Activated T-helper 1 cell treated with anti-CD3 and anti-CD28 coated beads, Interleukin-12 subunit alpha, Interleukin-12 subunit beta, Interleukin-2, Interleukin-4 antibody, amounts not matched to agents 30 ng/mL and 10 ng/mL and 1 ng/mL, durations not matched to agents 14 hours and 24 hours and 36 hours (primary cell): Measurements from ENCODE around the gene TIAM2. TPM values are rescaled to one million over a fixed set of nuclear protein-coding genes. Genes with fewer than 3 reads are reported as not detected.
"Not testable (repeated sequence)": the region's sequence is repeated elsewhere in the genome, so short reads cannot be mapped to it uniquely, and the experiment has no call there.

Source experiments
- DNase-seq: peaks from one replicate; pipeline ENCODE4 v3.0.0; 2021; ENCODE audit warnings: low spot score
- H3K27ac Mint-ChIP-seq: one replicate; pipeline ENCODE4 v1.8.0; 2021; ENCODE audit warnings: mild to moderate bottlenecking, mixed read lengths
- H3K27me3 Mint-ChIP-seq: one replicate; pipeline ENCODE4 v1.8.0; 2022; ENCODE audit warnings: mild to moderate bottlenecking, moderate library complexity, mixed read lengths; ENCODE audit not compliant: insufficient read depth
- H3K36me3 Mint-ChIP-seq: one replicate; pipeline ENCODE4 v1.8.0; 2021; ENCODE audit warnings: low read depth, mixed read lengths
- H3K4me1 Mint-ChIP-seq: one replicate; pipeline ENCODE4 v1.8.0; 2021; ENCODE audit warnings: low read depth, mixed read lengths
- H3K4me3 Mint-ChIP-seq: one replicate; pipeline ENCODE4 v1.8.0; 2021; ENCODE audit warnings: mild to moderate bottlenecking, moderate library complexity, mixed read lengths
- H3K9me3 Mint-ChIP-seq: one replicate; pipeline ENCODE4 v1.8.0; 2021; ENCODE audit warnings: mixed read lengths
- intact Hi-C: fragments of 100-400 bp; cut with micrococcal nuclease; formaldehyde crosslinking; loops from one replicate; pipeline ENCODE4 v1.15.1; 2024
- total RNA-seq: library from RNA; stranded (reverse); gene quantifications from 2 replicates; pipeline ENCODE4 v1.2.3, GENCODE V29; 2022

Gene TIAM2
- total RNA-seq, 1 donor from 2014 or later, result 95.6 TPM

DNA sequence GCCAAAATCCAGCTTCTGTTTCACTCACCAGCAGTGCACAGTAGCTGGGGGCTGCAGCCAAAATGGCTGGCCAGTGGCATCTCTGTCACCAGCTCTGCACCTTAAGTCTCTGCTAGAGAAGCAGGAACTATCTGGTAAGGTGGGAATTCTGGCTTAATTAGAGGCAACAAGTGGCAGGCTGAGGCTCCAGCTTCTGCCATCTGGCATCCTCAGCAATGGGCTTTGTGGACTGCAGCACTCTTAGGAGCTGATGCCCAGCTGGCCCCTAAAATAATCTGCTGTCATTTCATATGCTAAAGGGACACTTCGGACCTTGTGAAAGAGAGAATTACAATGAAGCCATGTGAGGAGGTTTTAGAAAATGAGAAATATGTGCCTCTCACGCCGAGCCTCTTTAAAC lies 264.1 kb downstream of the TIAM2 start:
- intact Hi-C loops, result no loop called here
- H3K36me3 Mint-ChIP-seq, result peaks cover 29% of the 10 kb centered on the region

DNA sequence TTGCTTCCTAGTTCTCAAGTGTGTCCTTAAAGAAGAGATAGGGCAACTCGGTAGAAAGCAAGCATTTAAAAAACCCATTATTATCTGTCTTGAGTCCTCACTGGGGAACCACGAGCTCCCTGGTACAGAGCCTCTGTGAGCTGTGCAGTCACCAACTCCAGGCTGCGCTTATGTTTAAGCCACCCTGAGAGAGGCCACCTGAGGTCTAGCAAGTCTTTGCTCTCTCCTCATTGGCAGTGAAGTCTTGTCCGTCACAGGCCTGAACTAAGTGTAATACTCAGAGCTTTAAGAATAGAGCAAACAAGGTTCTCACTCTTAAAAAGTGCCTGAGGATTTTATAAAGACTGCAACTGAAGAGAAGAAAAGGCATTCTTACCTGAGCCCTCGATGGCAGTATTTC lies 264.8 kb downstream of the TIAM2 start:
- Mint-ChIP-seq H3K4me1 (peaks cover 5% of the 10 kb centered on the region), H3K27ac (no peak overlapping the region), H3K4me3 (no peak overlapping the region), H3K36me3 (peaks cover 27% of the 10 kb centered on the region), H3K9me3 (no peaks in the 10 kb centered on the region), H3K27me3 (no peaks in the 10 kb centered on the region)
- no peak for DNase-seq
- intact Hi-C loops, result no loop called here

More for the DNA sequence above, 264.1 kb downstream of the TIAM2 start:
- Mint-ChIP-seq H3K27me3 (no peaks in the 10 kb centered on the region), H3K4me3 (no peak overlapping the region), H3K9me3 (no peaks in the 10 kb centered on the region), H3K27ac (no peak overlapping the region), H3K4me1 (peaks cover 5% of the 10 kb centered on the region)
- DNase-seq, result no peak

GRCh38 chr6:155260686-155261085 lies 265.6 kb downstream of the TIAM2 start:
- DNase-seq, result no peak
- Mint-ChIP-seq H3K27ac (peak overlapping the region; percentile 11), H3K9me3 (no peaks in the 10 kb centered on the region), H3K4me3 (no peak overlapping the region), H3K36me3 (peaks cover 21% of the 10 kb centered on the region), H3K27me3 (no peaks in the 10 kb centered on the region), H3K4me1 (no peaks in the 10 kb centered on the region)
- intact Hi-C loops, result no loop called here

DNA sequence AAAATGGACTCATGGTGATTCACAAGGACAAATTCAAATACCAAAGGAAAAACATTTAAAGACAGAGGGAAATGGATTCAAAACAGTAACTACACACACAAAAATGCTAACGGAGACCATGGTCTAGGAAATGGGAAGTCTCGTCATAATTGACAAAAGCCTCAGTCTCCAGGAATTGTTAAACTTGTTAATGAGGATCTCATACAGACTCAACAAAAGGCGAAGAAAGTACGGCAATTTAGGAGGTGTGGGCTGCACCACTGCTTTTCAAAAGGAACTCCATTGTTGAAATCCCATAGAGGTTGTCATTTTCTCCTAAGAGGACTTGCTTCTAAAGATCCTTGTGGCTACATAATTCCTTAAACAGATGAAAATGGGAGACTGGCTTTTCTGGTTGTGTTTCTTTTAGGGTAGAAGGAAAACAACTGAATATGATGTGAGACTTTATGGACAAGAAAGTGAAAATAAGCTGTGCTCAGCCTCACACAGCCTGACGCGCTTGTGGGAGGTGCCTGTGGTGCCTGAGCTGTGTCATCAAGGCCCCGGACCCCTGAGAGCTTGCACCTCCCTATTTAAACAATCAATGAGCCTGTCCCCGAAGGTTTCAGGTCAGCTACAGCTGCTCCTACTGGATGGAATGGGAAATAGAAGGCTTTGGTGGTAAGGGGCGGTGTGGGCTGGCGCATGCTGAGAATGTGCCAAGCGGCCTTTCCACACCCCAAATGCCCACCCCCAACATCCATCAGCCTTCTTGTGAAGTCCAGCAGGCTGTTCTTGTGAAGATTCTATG lies 266.2 kb downstream of the TIAM2 start:
- peaks cover 21% of the 10 kb centered on the region for H3K36me3 Mint-ChIP-seq
- H3K4me3 Mint-ChIP-seq, result no peak overlapping the region
- no peaks in the 10 kb centered on the region for H3K4me1 Mint-ChIP-seq
- DNase-seq, result no peak
- no peaks in the 10 kb centered on the region for H3K27me3 Mint-ChIP-seq
- intact Hi-C loops, result no loop called here
- H3K27ac Mint-ChIP-seq, result peak overlapping the region; percentile 11
- no peaks in the 10 kb centered on the region for H3K9me3 Mint-ChIP-seq

DNA sequence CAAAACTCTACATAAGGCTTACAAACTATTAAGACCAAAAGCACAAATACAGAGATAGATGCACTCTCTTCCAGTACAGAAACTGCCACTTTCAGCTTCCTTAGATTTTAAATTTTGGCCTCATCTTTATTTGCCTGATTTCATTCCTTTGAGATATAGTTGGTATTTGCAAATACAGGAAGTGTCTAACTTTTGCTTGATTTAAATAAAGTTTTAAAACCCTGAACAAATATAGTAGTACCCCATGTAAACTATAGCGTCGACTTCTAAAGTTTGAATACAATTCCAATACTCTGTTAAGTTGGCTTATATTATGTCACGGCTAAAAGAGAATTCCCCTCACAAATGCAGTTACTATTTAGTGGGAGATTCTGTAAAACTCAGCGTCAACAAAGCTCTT lies 267.5 kb downstream of the TIAM2 start:
- H3K27me3 Mint-ChIP-seq, result no peaks in the 10 kb centered on the region
- intact Hi-C loops, result no loop called here
- H3K4me1 Mint-ChIP-seq, result no peaks in the 10 kb centered on the region
- no peak overlapping the region for H3K4me3 Mint-ChIP-seq
- no peak for DNase-seq
- H3K36me3 Mint-ChIP-seq, result peaks cover 17% of the 10 kb centered on the region
- H3K27ac Mint-ChIP-seq, result no peak overlapping the region
- no peaks in the 10 kb centered on the region for H3K9me3 Mint-ChIP-seq

- Mint-ChIP-seq H3K4me3 (no peak within 1 kb of the TSS), H3K27me3 (no peaks in the 10 kb centered on the region), H3K4me1 (peaks cover 6% of the 10 kb centered on the region), H3K36me3 (peaks cover 13% of the 10 kb centered on the region), H3K27ac (no peak within 1 kb of the TSS), H3K9me3 (no peaks in the 10 kb centered on the region)
- intact Hi-C loops, result no loop called here
- DNase-seq, result no peak
These were observed 268.4 kb downstream of the TIAM2 start, which contains the start of gene CLDN20 for GRCh38 chr6:155263373-155264063. Gene CLDN20, plus strand, starts transcription at chr6:155264013. Its CDS starts 11,707 bp downstream, at chr6:155275720.

GRCh38 chr6:155264693-155265320 lies 269.7 kb downstream of the TIAM2 start:
- Mint-ChIP-seq H3K36me3 (peaks cover 14% of the 10 kb centered on the region), H3K4me3 (no peak overlapping the region), H3K4me1 (peaks cover 6% of the 10 kb centered on the region), H3K27ac (no peak overlapping the region), H3K27me3 (no peaks in the 10 kb centered on the region), H3K9me3 (no peaks in the 10 kb centered on the region)
- no peak for DNase-seq
- intact Hi-C loops, result no loop called here

DNA sequence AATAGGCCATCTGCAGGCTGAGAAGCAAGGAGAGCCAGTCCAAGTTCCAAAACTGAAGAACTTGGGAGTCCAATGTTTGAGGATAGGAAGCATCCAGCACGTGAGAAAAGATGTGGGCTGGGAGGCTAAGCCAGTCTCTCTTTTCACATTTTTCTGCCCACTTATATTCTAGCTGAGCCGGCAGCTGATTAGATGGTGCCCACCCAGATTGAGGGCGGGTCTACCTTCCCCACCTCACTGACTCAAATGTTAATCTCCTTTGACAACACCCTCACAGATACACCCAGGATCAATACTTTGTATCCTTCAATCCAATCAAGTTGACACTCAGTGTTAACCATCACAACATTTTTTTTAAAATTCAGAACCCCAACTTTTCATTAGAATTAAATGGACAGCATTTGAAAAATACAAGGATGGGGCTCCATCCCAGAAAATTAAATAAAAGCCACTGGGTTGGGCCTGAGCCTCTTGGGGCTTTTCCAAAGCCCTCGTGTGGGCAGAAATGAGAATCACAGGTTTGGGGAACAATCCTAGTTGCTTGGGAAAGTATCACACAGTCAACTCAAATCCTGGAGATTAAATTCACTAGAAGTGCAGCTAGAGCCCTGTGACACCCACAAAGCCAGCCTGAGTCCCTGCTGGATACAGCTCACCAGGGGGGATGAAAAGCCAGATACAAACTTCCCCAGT lies 270.9 kb downstream of the TIAM2 start:
- H3K27me3 Mint-ChIP-seq, result no peaks in the 10 kb centered on the region
- H3K9me3 Mint-ChIP-seq, result no peaks in the 10 kb centered on the region
- H3K4me3 Mint-ChIP-seq, result no peak overlapping the region
- H3K27ac Mint-ChIP-seq, result no peak overlapping the region
- DNase-seq, result no peak
- intact Hi-C loops, result no loop called here
- peaks cover 15% of the 10 kb centered on the region for H3K36me3 Mint-ChIP-seq
- peaks cover 6% of the 10 kb centered on the region for H3K4me1 Mint-ChIP-seq

DNA sequence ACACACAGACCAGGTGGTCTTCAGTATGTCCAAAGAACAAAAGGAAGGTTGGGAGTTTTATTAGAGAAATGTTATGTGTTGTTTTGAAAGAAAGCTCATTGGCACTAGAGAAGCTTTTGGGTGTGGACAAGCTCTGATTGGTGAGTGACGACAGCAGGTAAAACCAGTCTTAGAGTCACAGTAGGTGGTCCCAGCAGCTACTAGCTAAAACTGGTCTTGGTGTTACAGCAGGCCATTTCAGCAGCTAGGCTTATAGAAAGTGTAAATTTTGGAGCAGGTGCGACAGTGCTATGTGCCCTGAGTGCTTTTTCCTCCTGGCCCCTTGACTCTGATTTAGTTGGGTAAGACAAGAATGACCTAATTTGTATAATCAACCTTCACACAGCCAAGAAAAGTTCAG lies 272.3 kb downstream of the TIAM2 start:
- H3K9me3 Mint-ChIP-seq, result no peaks in the 10 kb centered on the region
- DNase-seq, result no peak
- no peak overlapping the region for H3K4me3 Mint-ChIP-seq
- H3K27ac Mint-ChIP-seq, result no peak overlapping the region
- intact Hi-C loops, result no loop called here
- H3K27me3 Mint-ChIP-seq, result no peaks in the 10 kb centered on the region
- peaks cover 16% of the 10 kb centered on the region for H3K36me3 Mint-ChIP-seq
- H3K4me1 Mint-ChIP-seq, result peaks cover 6% of the 10 kb centered on the region

DNA sequence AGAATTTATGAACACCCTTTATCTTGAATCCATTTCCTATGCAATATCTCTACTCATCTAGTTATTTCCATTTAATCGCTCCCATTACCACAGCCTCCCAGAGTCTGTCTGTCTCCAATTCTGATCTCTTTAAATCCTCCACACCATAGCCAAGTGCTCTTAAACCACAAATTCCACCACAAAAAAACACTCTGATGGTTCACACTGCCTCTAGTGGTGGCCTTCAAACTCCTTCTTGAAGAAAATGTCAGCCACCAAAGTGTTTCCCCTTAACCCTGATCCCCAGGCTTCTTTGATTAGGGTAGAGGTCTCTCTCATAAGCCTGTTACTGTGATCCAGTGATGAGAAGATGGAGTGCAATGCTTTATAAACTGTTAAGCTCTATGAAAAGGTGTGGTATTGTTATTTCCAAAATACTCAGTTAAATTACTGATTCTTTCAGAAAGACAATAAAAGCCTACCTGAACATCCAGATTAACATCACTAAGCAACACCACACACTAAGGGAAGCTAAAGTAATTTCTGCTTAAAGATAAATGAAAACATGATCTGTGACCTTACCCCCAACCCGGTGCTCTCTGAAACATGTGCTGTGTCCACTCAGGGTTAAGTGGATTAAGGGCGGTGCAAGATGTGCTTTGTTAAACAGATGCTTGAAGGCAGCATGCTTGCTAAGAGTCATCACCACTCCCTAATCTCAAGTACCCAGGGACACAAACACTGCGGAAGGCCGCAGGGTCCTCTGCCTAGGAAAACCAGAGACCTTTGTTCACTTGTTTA lies 273.2 kb downstream of the TIAM2 start:
- not testable (repeated sequence) for H3K4me3 Mint-ChIP-seq, DNase-seq, H3K27me3 Mint-ChIP-seq, H3K9me3 Mint-ChIP-seq, H3K4me1 Mint-ChIP-seq
- H3K36me3 Mint-ChIP-seq, result peaks cover 19% of the 10 kb centered on the region
- intact Hi-C loops, result loop anchor here (2.0 kb wide), 1 partner anchor 91 kb away; no protein-coding TSS in a partner anchor
- H3K27ac Mint-ChIP-seq, result peak overlapping the region; percentile 20

DNA sequence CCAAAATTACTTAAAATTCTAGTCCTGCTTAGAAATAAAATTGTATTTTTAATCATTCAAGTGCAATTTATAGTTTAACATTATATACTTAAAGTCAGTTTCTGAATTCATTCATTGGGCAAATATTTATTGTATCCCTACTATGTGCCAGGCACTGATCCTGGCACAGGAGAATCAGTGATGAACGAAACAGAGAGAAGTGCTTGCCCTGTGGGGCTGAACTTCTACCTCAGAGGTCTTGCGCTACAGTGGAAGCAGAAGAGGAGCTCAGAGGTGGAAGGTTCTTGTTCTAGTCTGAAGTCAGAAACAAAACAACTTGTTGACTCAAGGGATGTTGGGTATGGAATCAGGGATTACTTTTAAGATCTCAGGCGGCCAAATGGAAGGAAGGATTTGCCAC lies 274.6 kb downstream of the TIAM2 start:
- no peaks in the 10 kb centered on the region for H3K9me3 Mint-ChIP-seq
- H3K27me3 Mint-ChIP-seq, result no peaks in the 10 kb centered on the region
- intact Hi-C loops, result loop anchor here (2.0 kb wide), 1 partner anchor 93 kb away; no protein-coding TSS in a partner anchor

DNA sequence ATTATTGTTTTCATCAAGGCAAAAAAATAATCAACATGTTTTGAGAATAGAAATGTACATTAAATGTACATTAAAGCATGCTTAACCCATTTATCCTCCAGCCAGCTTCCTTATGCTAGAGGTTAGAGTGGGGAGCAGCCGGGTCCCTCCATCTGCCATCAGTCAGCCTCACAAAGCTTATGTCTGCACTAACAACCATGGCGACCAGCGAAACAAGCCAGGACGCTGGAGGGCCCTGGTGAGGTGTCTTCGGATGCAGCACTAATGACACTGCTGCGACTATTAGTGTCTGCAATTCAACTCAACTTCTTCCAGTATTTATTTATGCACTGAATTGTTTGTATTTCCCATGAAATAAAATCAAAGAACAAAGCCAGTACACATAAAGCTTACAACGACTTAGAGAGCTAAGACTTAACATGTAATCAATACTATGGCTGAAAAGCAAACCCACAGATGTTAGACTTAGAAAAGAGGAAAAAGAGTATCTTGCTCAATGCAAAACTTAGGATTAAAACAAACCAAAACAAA lies 275.5 kb downstream of the TIAM2 start:
- Mint-ChIP-seq H3K9me3 (no peaks in the 10 kb centered on the region), H3K27ac (no peak overlapping the region), H3K36me3 (peaks cover 19% of the 10 kb centered on the region), H3K4me1 (peaks cover 13% of the 10 kb centered on the region), H3K27me3 (no peaks in the 10 kb centered on the region), H3K4me3 (no peak overlapping the region)
- intact Hi-C loops, result no loop called here
- no peak for DNase-seq

More for the DNA sequence above, 274.6 kb downstream of the TIAM2 start:
- no peak overlapping the region for H3K27ac Mint-ChIP-seq
- H3K4me3 Mint-ChIP-seq, result no peak overlapping the region
- H3K4me1 Mint-ChIP-seq, result peaks cover 13% of the 10 kb centered on the region
- DNase-seq, result no peak
- peaks cover 19% of the 10 kb centered on the region for H3K36me3 Mint-ChIP-seq
